HepG2 (cell line): ENCODE measurements around the gene LYPD3. TPM values are rescaled to one million over a fixed set of nuclear protein-coding genes. Genes with fewer than 3 reads are reported as not detected.
A peak's percentile ranks its signal among the peaks of the same experiment; 100 is the strongest.

ENCODE experiments used
- FLYWCH1 ChIP-seq: sonication (generic); formaldehyde crosslinking; IDR thresholded peaks from 2 replicates; pipeline ENCODE4 v1.8.1; 2023; ENCODE audit warnings: mild to moderate bottlenecking, missing genetic modification reagents
- HCFC1 ChIP-seq: fragments of 150-350 bp; IDR thresholded peaks from 2 replicates; pipeline ENCODE4 v1.6.1; 2014; ENCODE audit warnings: low read depth, low read length
- KDM5A ChIP-seq: fragments of 200-600 bp; sonication (generic); IDR thresholded peaks from 2 replicates; pipeline ENCODE4 v1.7.0; 2018; ENCODE audit warnings: antibody characterized with exemption, mild to moderate bottlenecking, low read length, borderline replicate concordance
- REST ChIP-seq, 2 experiments: IDR thresholded peaks; 2 replicates each; pipeline ENCODE4 v1.6.1; 2011 to 2012; ENCODE audit warnings: low read length in 2 of 2, borderline replicate concordance in 1 of 2, low read depth in 1 of 2, mild to moderate bottlenecking in 1 of 2, moderate library complexity in 1 of 2
- SPEN ChIP-seq: sonication (generic); formaldehyde crosslinking; IDR thresholded peaks from 2 replicates; pipeline ENCODE4 v1.5.1; 2020; ENCODE audit warnings: low read depth, mild to moderate bottlenecking, missing genetic modification reagents
- ZBTB4 ChIP-seq: sonication (generic); formaldehyde crosslinking; IDR thresholded peaks from 2 replicates; pipeline ENCODE4 v1.4.0; 2020; ENCODE audit warnings: missing genetic modification reagents, mild to moderate bottlenecking, borderline replicate concordance
- ZNF484 ChIP-seq: sonication (generic); formaldehyde crosslinking; IDR thresholded peaks from 2 replicates; pipeline ENCODE4 v1.5.1; 2020; ENCODE audit warnings: mild to moderate bottlenecking, low read depth, missing genetic modification reagents, borderline replicate concordance
- ZNF503 ChIP-seq: sonication (generic); formaldehyde crosslinking; IDR thresholded peaks from 2 replicates; pipeline ENCODE4 v1.4.0; 2020; ENCODE audit warnings: missing genetic modification reagents
- ZNF570 ChIP-seq: sonication (generic); formaldehyde crosslinking; IDR thresholded peaks from 2 replicates; pipeline ENCODE4 v1.4.0; 2020; ENCODE audit warnings: mild to moderate bottlenecking, missing genetic modification reagents, borderline replicate concordance
- ZNF687 ChIP-seq: sonication (generic); formaldehyde crosslinking; IDR thresholded peaks from 2 replicates; pipeline ENCODE4 v1.5.1; 2020; ENCODE audit warnings: mild to moderate bottlenecking, missing genetic modification reagents, moderate library complexity
- ZNF878 ChIP-seq: sonication (generic); formaldehyde crosslinking; IDR thresholded peaks from 2 replicates; pipeline ENCODE4 v1.8.1; 2023; ENCODE audit warnings: mild to moderate bottlenecking, missing genetic modification reagents, moderate library complexity
- polyA plus RNA-seq, 8 experiments: library from polyadenylated mRNA; depleted of rRNA in 3 of 8; stranded (reverse) in 7 of 8; unstranded in 1 of 8; fragments of >200 nt; fragmentation: Illumina TruSeq in 4 of 8; extraction: Trizol in 4 of 8; gene quantifications; 2 replicates each; pipeline versions ENCODE4 v1.2.1 to v1.2.3, GENCODE V29; 2011 to 2016; ENCODE audit warnings: low read depth in 4 of 8, missing spikeins in 1 of 8, mixed read lengths in 1 of 8; ENCODE audit not compliant: insufficient read depth in 1 of 8
- total RNA-seq, 5 experiments: library from RNA; depleted of rRNA; stranded (reverse); fragments of >200 nt; fragmentation: Illumina TruSeq; extraction: Trizol; gene quantifications; 2 replicates each; pipeline ENCODE4 v1.2.3, GENCODE V29; 2016; ENCODE audit warnings: low read depth in 1 of 5

LYPD3 gene
- total and polyA plus RNA-seq, 2 of the 13 experiments (the other 11 are each of a cell fraction or from before 2014, with no cell fraction given), result 0.51 to 1.5 TPM

GRCh38 chr19:43504426-43505185, 39.2 kb upstream of the LYPD3 start, which contains the start of gene PHLDB3 (continued):
- no peak for TF ChIP-seq ZNF484 (CRISPR knock-in tag)
- TF ChIP-seq HCFC1, result no peak
- no peak; the same call in 1 of the 2 replicates for TF ChIP-seq ZNF503 (CRISPR knock-in tag)
- 0 out of 2 replicates have a peak, but pooled peaks have one; percentile 36 for TF ChIP-seq ZNF878 (CRISPR knock-in tag)
- peak; percentile 73 for TF ChIP-seq ZNF687 (CRISPR knock-in tag)
- no peak for TF ChIP-seq FLYWCH1 (CRISPR knock-in tag)
- TF ChIP-seq REST (IDR thresholded peaks at IDR 0.05; ENCODE audit: borderline replicate concordance in 1 of 2, low read depth in 1 of 2, low read length in 2 of 2), result no peak
- no peak for TF ChIP-seq ZBTB4
- TF ChIP-seq SPEN (CRISPR knock-in tag), result peak; percentile 16; the same call in 1 of the 2 replicates
- TF ChIP-seq KDM5A, result peak; percentile 62; the same call in 1 of the 2 replicates
- TF ChIP-seq ZNF570, result no peak
